T47D (cell line): ENCODE results near the gene ZNF23.
"Not testable (repeated sequence)": the region's sequence is repeated elsewhere in the genome, so short reads cannot be mapped to it uniquely, and the experiment has no call there.

ENCODE experiments used
- DNase-seq, 2 experiments: peaks; one replicate each; pipeline versions ENCODE4 v3.0.0 to v3.0.0-alpha.2; 2011 to 2012; ENCODE audit warnings: low read depth in 1 of 2, low spot score in 1 of 2
- JUND ChIP-seq: IDR thresholded peaks from 2 replicates; pipeline ENCODE4 v1.6.1; 2012; ENCODE audit warnings: low read depth
- in situ Hi-C: cut with HindIII; loops from 2 replicates; pipeline ENCODE4 v1.10.0; 2016; ENCODE audit warnings: low sequenced_read_pairs, low pct_unique_long_range_greater_than_20kb

ZNF23 gene

DNA sequence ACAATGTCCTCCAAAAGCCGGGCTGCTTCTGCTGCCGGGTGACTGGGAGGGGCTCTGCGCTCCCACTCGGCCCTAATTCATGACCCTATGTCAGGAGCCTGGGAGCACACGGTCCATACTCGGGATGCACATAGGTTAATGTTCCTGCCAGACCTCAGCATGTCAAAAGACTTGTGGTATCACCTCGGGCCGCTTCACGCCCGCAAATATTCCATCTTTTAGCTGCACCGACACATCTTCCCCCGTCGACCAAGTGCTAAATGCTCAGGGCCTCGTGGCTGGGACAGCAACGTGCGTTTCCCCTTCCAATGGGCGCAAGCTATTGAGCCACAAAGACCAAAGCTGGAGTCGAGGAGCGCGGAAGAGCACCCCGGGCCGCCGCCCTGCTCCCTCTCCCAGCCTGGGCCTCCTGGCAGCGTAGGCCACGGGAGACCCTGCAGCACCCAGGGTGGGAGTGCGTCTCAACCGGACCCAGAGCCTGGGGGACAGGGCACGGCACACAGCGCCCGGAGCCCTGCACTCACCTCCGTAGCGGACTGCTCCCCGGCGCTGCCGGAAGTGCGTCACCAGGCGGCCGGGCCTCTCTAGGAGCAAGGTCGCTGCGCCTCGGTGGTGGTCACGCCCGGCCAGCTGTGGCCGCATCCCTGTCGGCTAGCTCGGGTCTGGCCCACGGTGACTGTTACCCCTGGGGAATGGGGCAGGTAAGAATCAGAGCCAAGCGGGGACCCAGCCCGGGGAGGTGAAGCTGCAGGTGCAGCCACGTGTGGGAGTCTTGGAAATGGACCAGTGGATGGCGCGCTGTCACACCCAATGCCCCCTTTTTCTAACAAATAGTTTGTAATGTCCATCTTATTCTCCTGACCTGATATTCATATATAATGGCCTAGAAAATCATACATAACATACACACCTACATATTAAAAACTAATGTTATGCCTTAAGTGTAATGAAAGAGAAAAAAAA, at the start of gene ZNF23:
TSS of gene ZNF23 (minus strand) at position 562 of the 963 bp plus-strand sequence. CDS start 5,451 bp downstream, outside the sequence.
- peak; percentile 81 to 91 for DNase-seq
- no peak for TF ChIP-seq JUND
- in situ Hi-C loops = no loop called here

GRCh38 chr16:71507061-71507460, 45.0 kb upstream of the ZNF23 start:
- TF ChIP-seq JUND = no peak
- in situ Hi-C loops = no loop called here

GRCh38 chr16:71504901-71505300, 42.9 kb upstream of the ZNF23 start:
- TF ChIP-seq JUND = no peak
- no peak for DNase-seq
- in situ Hi-C loops = no loop called here

More at GRCh38 chr16:71507061-71507460, 45.0 kb upstream of the ZNF23 start:
- DNase-seq = no peak

DNA sequence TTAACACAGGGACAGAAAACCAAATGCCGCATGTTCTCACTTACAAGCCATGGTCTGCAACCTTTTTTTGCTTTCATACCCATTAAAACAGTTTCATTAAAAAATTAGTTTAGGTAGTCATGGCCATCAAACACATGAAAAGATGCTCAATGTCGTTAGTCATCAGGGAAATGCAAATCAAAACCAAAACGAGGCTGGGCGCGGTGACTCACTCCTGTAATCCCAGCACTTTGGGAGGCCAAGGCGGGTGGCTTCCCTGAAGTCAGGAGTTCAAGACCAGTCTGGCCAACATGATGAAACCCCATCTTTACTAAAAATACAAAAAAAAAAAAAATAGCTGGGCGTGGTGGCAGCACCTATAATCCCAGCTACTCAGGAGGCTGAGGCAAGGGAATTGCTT, 42.0 kb upstream of the ZNF23 start:
- DNase-seq, in situ Hi-C loops: not testable (repeated sequence)

DNA sequence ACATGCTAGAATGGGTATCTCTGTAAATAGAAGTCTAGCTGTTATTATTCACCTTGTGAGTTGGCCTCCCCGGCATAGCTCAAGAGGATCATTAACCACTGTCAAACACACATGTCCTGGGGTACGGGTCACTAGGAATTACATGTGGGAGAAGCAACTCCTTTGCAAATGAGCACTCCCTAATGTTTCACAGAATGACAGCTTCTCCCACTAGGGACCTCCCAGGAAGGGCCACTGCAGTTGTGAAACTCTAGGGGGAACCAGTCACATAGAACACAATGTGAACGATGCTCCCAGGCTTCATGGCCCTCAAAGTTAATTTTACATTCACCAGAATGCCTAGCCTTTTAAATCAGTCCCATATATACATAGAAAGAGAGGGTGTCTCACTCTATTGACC, 39.5 kb upstream of the ZNF23 start:
- TF ChIP-seq JUND = no peak
- in situ Hi-C loops = no loop called here
- no peak for DNase-seq

- no peak for DNase-seq
- no peak for TF ChIP-seq JUND
- in situ Hi-C loops = no loop called here
These were observed 38.9 kb upstream of the ZNF23 start for GRCh38 chr16:71500964-71501363.

GRCh38 chr16:71499775-71500364, 37.8 kb upstream of the ZNF23 start:
- in situ Hi-C loops = no loop called here
- no peak for TF ChIP-seq JUND
- peak; percentile 62 to 77 for DNase-seq

GRCh38 chr16:71498031-71498430, 36.0 kb upstream of the ZNF23 start:
- in situ Hi-C loops = no loop called here
- no peak for TF ChIP-seq JUND
- no peak for DNase-seq

- in situ Hi-C loops = no loop called here
- TF ChIP-seq JUND = no peak
- no peak for DNase-seq
These were observed 31.2 kb upstream of the ZNF23 start for GRCh38 chr16:71493213-71493612.

DNA sequence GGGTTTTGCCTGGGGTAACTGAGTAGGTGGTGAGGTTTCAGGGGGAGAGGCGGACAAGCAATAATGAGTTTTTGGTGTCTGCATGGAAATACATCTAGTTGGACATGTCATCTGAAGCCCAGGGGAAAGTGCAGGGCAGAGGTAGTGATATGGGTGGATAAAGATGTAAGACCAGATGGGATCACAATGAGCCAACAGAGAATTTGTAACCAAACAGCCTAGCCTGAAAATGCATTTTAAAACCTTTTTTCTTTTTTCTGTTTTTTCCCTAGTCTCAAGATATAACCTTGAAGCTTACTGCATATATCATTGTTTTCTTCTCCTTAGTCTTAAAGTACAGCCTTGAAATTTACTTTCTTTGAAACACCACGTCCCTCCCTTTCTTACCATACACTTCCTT, 30.7 kb upstream of the ZNF23 start:
- in situ Hi-C loops = no loop called here
- no peak for DNase-seq
- no peak for TF ChIP-seq JUND

GRCh38 chr16:71491054-71491453, 29.0 kb upstream of the ZNF23 start:
- in situ Hi-C loops = no loop called here

DNA sequence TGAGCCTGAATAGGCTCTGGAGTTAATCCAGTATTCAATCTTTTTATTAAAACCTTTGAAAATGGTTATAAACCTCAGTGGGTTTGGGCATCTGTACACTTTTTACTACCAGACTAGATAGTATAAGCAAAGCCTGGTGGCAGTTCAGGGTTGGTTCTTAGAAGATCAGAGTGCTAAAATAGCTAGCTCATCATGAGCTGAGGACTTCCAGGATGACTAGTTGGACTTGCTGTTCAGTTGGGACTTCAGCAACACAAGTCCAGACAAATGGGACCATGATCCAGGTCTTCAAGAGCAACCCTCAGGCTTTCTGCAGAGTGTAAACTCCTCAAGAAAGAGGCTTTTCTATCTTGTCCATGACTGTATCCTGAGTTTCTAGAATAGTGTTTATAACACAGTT, 28.3 kb upstream of the ZNF23 start:
- in situ Hi-C loops = no loop called here

More at GRCh38 chr16:71491054-71491453, 29.0 kb upstream of the ZNF23 start:
- no peak for DNase-seq
- TF ChIP-seq JUND = no peak

DNA sequence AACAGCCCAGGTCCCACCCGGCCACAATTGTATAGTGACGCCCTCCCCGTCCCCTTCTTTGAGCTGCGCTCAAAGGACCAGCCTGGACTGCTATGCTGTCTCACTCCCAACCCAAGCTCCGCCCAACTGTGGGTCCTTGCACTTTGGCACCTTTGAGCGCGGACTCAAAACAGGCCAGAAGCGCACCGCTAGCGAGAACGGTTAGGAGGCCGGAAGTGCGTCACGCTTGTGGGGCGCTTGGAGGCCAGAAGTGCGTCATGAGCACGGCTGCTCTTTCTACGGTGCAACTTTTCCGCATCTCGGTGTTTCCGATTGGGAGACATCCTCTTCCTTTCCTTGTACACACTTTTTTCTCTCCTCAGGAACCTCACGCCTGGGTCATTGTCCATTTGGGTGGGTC, 27.1 kb upstream of the ZNF23 start, which contains the start of gene ZNF19:
TSS of gene ZNF19 (minus strand) at position 203 of the 400 bp plus-strand sequence. CDS start 7,210 bp downstream, outside the sequence.
- TF ChIP-seq JUND = no peak
- in situ Hi-C loops = no loop called here
- DNase-seq = no peak

More for the DNA sequence above, 28.3 kb upstream of the ZNF23 start:
- no peak for TF ChIP-seq JUND
- DNase-seq = no peak
